MV-4-11 (cell line): ENCODE measurements around the gene STK32A.
A peak's percentile ranks its signal among the peaks of the same experiment; 100 is the strongest.

Experiments used
- DNase-seq: peaks from one replicate; lab custom pipeline; 2025; lab: John Stamatoyannopoulos, UW

Gene STK32A

GRCh38 chr5:147259837-147260236 is 25.0 kb downstream of the STK32A start:
- DNase-seq = no peak

DNA sequence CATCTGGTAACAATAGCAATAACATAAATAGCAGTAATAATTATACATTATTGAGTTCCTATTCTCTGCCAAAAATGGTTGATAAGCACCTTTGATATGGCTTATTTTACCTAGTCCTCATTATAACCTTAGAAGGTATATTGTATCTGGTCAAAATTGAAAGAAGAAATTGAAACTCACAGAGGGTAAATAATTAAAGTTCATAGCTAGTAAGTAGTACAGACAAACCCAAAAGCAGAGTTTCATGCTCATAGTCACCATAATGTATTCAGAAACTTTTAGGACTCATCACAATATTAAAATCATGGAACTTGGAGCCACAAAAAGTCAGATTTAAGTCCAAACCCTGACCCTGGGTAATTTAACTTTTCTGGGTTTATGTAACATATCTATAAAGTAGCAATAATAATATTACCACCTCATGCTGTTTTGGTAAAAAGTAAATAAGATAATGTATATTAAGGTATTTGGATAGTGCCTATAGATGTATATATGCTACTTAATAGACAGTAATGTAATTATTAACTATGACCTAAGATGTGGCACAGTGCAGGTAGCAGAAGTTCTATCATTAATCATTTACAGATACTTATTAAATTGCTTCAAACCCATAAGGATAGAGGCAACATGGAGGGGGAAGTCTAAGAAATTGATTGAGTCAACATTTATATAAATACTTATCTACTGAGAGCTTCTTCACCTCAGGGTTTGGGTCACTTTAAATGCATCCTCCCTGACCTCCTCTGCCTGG is 32.4 kb downstream of the STK32A start:
- no peak for DNase-seq

DNA sequence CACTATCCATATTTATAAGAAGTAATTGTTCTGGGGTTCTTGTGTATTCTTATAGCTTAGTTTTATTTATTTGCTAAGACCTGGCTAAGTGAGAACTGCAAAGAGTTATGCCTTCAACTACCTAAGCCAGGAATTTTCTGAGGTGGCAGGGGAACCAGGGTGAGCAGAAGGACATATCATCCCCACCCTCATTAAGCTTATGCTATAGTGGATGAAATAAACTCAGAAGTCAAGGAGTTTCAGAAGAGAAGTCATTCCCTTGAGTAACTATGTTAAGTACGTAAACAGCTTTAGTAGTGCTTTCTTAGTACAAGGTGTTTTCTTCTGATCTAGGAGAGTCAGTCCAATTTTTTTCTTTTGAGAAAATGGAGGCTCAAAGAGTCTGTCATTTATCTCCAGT is 41.7 kb downstream of the STK32A start:
- no peak for DNase-seq

DNA sequence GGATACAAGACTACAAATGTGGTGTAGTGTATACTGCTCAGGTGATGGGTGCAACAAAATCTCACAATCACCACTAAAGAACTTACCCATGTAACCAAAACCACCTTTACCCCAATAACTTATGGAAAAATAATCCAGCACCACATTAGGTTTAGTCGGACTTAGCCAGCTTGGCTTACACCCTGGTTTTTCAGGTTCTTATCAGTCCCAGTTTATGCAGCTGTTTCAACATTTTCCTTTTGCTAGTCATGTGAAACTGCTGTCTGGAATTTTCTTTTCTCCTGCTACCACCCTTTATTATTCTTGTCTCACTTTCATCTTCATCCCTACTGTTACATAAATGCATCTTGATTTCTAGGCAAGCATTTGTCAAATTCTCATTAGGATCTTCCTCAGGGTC is 51.5 kb downstream of the STK32A start:
- no peak for DNase-seq

DNA sequence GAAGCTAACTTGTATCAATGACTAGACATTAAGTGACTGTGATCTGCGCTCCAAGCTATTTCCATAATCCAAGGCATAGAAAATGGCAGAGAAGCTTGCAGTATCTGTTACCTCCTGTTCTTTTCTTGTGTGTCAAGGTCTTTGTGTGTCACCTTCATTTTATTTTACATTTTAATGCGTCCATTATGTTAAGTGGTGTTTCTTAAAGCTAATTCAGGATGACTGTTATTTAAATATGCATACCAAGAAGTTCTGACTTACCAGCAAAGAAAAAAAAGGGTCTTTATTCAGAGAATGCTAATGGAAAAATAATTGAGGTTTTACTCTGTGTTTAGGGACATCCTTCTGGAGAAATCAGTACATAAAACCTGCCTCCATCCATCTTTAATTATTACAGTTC is 52.3 kb downstream of the STK32A start:
- DNase-seq = no peak

GRCh38 chr5:147290261-147290660 is 55.4 kb downstream of the STK32A start:
- DNase-seq = no peak

- no peak for DNase-seq
Observed at GRCh38 chr5:147303251-147303650, 68.4 kb downstream of the STK32A start.

DNA sequence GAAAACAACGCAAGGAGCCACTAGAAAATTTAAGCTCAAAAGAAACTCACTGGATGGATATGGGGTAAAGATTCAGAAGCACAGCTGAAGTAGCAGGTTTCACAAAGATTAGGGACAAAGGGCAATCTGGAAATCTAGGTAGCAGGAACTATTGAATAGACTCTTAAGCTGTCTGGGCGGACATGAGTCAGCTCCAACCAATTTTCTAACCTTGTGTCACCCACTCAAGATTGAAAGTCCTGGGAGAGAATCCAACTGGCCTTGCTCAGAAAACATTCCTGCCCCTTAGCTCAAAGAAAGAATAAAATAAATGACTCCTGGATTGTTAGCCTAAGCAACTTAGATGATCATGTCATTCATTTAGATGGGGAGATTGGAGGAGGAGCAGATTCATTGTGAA is 69.2 kb downstream of the STK32A start:
- DNase-seq = no peak

GRCh38 chr5:147305147-147305546 is 70.3 kb downstream of the STK32A start:
- no peak for DNase-seq

GRCh38 chr5:147306351-147306750 is 71.5 kb downstream of the STK32A start:
- no peak for DNase-seq

DNA sequence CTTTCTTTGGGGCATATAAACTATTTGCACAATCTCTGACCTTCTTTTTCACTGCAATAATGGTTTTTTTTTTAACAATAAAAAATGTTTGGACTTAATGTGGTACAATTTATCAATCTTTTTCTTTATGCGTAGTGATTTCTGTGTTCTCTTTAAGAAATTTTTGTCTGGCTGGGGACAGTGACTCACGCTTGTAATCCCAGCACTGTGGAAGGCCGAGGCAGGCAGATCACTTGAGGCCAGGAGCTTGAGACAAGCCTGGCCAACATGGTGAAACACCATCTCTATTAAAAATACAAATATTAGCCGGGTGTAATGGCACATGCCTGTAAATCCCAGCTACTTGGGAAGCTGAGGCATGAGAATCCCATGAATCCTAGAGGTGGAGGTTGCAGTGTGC is 72.3 kb downstream of the STK32A start:
- DNase-seq = no peak

GRCh38 chr5:147309621-147310020 is 74.8 kb downstream of the STK32A start:
- no peak for DNase-seq

DNA sequence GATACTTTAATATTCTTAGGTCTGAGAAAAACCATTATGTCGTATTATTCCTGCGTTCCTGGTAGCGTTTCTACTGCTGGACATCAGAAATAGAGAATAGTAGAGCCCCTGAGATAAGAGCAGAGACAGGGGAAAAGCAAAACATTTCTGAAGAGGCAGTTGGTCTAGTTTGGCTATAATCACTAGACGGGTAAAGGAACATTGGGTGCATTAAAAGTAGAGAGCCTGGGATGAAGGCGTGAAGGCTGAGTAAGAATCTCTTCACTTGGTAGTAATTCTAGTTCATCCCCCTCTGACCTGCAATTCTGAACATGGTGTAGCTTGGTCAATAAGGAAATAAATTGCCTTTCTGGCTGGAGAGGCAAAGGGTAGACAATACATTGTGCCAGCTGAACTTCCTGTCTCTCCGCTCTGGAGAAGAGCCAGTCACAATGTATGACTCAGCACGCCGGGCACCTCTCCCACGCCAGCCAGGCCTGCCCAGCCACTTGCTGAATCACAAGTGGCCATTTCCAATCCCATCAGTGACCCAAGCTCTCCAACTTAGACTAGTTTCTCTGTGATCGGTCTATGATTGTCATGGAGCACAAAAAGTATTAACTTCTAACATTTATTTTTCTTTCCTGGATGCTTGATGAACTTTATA is 75.4 kb downstream of the STK32A start:
- peak; percentile 43 for DNase-seq

GRCh38 chr5:147317978-147318684 is 83.3 kb downstream of the STK32A start:
- no peak for DNase-seq

GRCh38 chr5:147321569-147321968 is 86.7 kb downstream of the STK32A start:
- DNase-seq = no peak

GRCh38 chr5:147327421-147327820 is 92.6 kb downstream of the STK32A start:
- DNase-seq = no peak

- no peak for DNase-seq
Observed at GRCh38 chr5:147327905-147328304, 93.1 kb downstream of the STK32A start.

- DNase-seq = no peak
Observed at GRCh38 chr5:147332658-147333057, 97.8 kb downstream of the STK32A start.

- no peak for DNase-seq
Observed at GRCh38 chr5:147336876-147337275, 102.0 kb downstream of the STK32A start.

DNA sequence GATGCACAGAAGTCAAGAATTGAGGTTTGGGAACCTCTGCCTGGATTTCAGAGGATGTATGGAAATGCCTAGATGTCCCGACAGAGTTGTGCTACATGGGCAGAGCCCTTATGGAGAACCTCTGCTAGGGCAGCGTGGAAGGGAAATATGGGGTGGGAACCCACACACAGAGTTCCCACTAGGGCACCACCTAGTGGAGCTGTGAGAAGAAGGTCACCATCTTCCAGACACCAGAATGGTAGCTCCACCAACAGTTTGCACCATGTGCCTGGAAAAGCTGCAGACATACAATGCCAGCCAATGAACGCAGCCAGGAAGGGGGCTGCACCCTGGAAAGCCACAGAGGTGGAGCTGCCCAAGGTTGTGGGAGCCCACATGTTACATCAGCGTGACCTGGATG is 104.5 kb downstream of the STK32A start:
- DNase-seq = no peak

DNA sequence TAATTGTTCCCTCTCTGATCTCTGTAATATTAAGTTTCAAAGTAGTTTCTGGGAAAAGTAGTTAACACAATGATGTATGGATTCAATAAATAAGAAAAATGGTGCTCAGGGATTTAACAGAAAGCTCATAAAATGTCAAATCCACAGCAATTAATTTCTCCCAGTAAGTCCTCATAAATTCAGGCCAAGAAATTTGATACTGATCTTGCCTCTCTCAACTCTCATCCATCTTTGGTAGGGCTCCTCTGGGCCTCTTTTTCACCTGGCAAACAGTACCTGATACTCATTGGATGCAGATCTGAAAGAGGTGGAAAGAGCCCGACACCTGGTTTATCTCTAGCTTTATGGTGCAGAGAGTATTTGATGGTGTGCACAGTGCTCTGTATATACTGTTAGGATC is 106.1 kb downstream of the STK32A start:
- no peak for DNase-seq

- DNase-seq = no peak
Observed at GRCh38 chr5:147341345-147341744, 106.5 kb downstream of the STK32A start.

DNA sequence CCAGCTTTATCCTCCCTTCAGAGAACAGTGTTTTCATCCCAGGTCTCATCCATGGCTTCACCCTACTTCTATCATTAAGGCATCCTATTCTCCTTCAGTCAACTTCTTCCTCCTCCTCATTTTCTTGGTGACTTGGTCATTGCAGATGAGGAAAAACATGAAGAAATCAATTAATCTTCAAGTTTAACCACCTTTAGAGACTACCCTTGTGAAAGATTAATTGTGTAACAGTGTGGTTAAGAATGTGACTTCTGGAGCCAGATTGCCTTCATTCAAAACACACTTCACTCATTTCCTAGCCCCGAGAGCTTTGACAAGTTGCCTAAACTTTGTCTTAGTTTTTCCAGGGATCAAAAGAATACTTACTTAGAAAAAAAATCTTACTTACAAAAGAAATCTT is 110.0 kb downstream of the STK32A start:
- no peak for DNase-seq
